ENCODE results near the gene GRID1. TPM values are rescaled to one million over a fixed set of nuclear protein-coding genes. Genes with fewer than 3 reads are reported as not detected.

The GRID1 gene
- total RNA-seq, 2 donors from 2014 or later, result 0.52 to 0.59 TPM

GRCh38 chr10:86310291-86310690 lies 56.3 kb downstream of the GRID1 start:
- no peak for ATAC-seq
- intact Hi-C loops (cut with DNase I), result no loop called here
- no peak for DNase-seq

- no peak for DNase-seq
- intact Hi-C loops (cut with DNase I), result no loop called here
- no peak for ATAC-seq
Measured at GRCh38 chr10:86308056-86308455, 58.5 kb downstream of the GRID1 start.

GRCh38 chr10:86306628-86307278 lies 59.8 kb downstream of the GRID1 start:
- DNase-seq (no peak), ATAC-seq (no peak)
- intact Hi-C loops (cut with DNase I), result no loop called here

GRCh38 chr10:86305521-86305920 lies 61.1 kb downstream of the GRID1 start:
- no peak for DNase-seq
- intact Hi-C loops (cut with DNase I), result no loop called here

GRCh38 chr10:86304436-86304835 lies 62.2 kb downstream of the GRID1 start:
- ATAC-seq (no peak), DNase-seq (no peak)
- intact Hi-C loops (cut with DNase I), result no loop called here

More at GRCh38 chr10:86305521-86305920, 61.1 kb downstream of the GRID1 start:
- ATAC-seq, result no peak

GRCh38 chr10:86303626-86304025 lies 63.0 kb downstream of the GRID1 start:
- intact Hi-C loops (cut with DNase I), result no loop called here
- no peak for ATAC-seq
- DNase-seq, result no peak

- ATAC-seq, result no peak
- DNase-seq, result no peak
- intact Hi-C loops (cut with DNase I), result no loop called here
Measured at GRCh38 chr10:86301971-86302370, 64.6 kb downstream of the GRID1 start.

GRCh38 chr10:86300931-86301830 lies 65.4 kb downstream of the GRID1 start:
- DNase-seq, result no peak
- no peak for ATAC-seq

GRCh38 chr10:86300399-86300925 lies 66.1 kb downstream of the GRID1 start:
- intact Hi-C loops (cut with DNase I), result no loop called here

More at GRCh38 chr10:86300931-86301830, 65.4 kb downstream of the GRID1 start:
- intact Hi-C loops (cut with DNase I), result no loop called here

GRCh38 chr10:86299562-86299961 lies 67.0 kb downstream of the GRID1 start:
- intact Hi-C loops (cut with DNase I), result no loop called here
- ATAC-seq (no peak), DNase-seq (no peak)

More at GRCh38 chr10:86300399-86300925, 66.1 kb downstream of the GRID1 start:
- ATAC-seq, result no peak
- DNase-seq, result no peak

- ATAC-seq (no peak), DNase-seq (no peak)
- intact Hi-C loops (cut with DNase I), result no loop called here
Measured at GRCh38 chr10:86298501-86299001, 68.0 kb downstream of the GRID1 start.

GRCh38 chr10:86295791-86296190 lies 70.8 kb downstream of the GRID1 start:
- intact Hi-C loops (cut with DNase I), result no loop called here
- ATAC-seq (no peak), DNase-seq (no peak)

GRCh38 chr10:86295351-86295750 lies 71.2 kb downstream of the GRID1 start:
- no peak for ATAC-seq
- intact Hi-C loops (cut with DNase I), result no loop called here
- no peak for DNase-seq

- ATAC-seq, result no peak
- DNase-seq, result no peak
- intact Hi-C loops (cut with DNase I), result no loop called here
Measured at GRCh38 chr10:86294346-86295265, 72.0 kb downstream of the GRID1 start.

- DNase-seq, result no peak
- ATAC-seq, result no peak
- intact Hi-C loops (cut with DNase I), result no loop called here
Measured at GRCh38 chr10:86293396-86293791, 73.2 kb downstream of the GRID1 start.

GRCh38 chr10:86292462-86293395 lies 73.9 kb downstream of the GRID1 start:
- no peak for DNase-seq
- intact Hi-C loops (cut with DNase I), result no loop called here
- ATAC-seq, result no peak

- ATAC-seq (no peak), DNase-seq (no peak)
- intact Hi-C loops (cut with DNase I), result no loop called here
Measured at GRCh38 chr10:86291616-86292340, 74.8 kb downstream of the GRID1 start.

Data from left cardiac atrium (tissue), 4 donors.